Measurements from ENCODE around the gene ADGRB2.

ADGRB2 gene

DNA sequence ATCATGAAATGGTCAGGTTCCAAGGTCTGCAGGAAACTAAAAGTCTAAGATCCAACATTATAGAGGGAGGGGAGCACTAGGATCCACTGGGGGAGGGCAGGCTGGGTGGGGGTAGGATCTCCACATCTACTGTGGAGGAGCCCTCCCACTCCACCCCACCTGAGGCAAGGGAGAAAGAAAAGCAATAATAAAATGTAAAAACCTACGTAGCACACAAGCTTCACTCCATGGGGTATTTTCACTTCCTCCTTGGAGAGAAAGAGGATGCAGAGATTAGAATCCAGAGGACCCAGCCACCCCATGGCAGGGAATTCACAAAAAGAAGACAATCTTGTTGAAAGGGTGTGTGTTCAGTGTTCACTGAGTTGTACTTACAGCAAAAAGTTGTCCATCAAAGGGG, 37.3 kb upstream of the ADGRB2 start:
- H3K9me3 ChIP-seq (ENCODE audit: control insufficient read depth, low read depth, low read length), result no peaks in the 10 kb centered on the region
- no peak overlapping the region for H3K27ac ChIP-seq (ENCODE audit: low read length)
- H3K36me3 ChIP-seq (ENCODE audit: control insufficient read depth, low read depth, low read length), result no peaks in the 10 kb centered on the region
- H3K9ac ChIP-seq (ENCODE audit: low read length), result no peak overlapping the region
- no peaks in the 10 kb centered on the region for H3K4me1 ChIP-seq (ENCODE audit: control insufficient read depth, low read depth, low read length)
- H3K27me3 ChIP-seq (ENCODE audit: control insufficient read depth, insufficient read depth, low read length), result no peaks in the 10 kb centered on the region
- no peak overlapping the region for H3K4me3 ChIP-seq (ENCODE audit: low read length)

DNA sequence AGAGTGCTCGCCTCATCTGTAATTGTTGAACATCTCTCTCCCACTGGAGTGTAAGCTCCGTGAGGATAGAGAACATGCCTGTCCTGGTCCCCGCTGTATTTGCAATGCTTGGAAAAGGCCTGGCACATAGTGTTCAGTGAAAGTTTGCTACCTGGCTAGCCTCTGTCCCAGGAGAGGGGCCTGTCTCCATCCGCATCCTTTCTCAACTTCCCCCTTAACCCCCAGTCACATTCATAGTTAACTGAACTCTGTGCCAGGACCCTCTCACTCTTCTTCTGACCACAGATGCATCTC, 36.5 kb upstream of the ADGRB2 start:
- Histone ChIP-seq H3K4me1 (ENCODE audit: control insufficient read depth, low read depth, low read length) (no peaks in the 10 kb centered on the region), H3K9ac (ENCODE audit: low read length) (no peak overlapping the region), H3K36me3 (ENCODE audit: control insufficient read depth, low read depth, low read length) (no peaks in the 10 kb centered on the region), H3K9me3 (ENCODE audit: control insufficient read depth, low read depth, low read length) (no peaks in the 10 kb centered on the region), H3K27me3 (ENCODE audit: control insufficient read depth, insufficient read depth, low read length) (no peaks in the 10 kb centered on the region), H3K27ac (ENCODE audit: low read length) (no peak overlapping the region), H3K4me3 (ENCODE audit: low read length) (no peak overlapping the region)

DNA sequence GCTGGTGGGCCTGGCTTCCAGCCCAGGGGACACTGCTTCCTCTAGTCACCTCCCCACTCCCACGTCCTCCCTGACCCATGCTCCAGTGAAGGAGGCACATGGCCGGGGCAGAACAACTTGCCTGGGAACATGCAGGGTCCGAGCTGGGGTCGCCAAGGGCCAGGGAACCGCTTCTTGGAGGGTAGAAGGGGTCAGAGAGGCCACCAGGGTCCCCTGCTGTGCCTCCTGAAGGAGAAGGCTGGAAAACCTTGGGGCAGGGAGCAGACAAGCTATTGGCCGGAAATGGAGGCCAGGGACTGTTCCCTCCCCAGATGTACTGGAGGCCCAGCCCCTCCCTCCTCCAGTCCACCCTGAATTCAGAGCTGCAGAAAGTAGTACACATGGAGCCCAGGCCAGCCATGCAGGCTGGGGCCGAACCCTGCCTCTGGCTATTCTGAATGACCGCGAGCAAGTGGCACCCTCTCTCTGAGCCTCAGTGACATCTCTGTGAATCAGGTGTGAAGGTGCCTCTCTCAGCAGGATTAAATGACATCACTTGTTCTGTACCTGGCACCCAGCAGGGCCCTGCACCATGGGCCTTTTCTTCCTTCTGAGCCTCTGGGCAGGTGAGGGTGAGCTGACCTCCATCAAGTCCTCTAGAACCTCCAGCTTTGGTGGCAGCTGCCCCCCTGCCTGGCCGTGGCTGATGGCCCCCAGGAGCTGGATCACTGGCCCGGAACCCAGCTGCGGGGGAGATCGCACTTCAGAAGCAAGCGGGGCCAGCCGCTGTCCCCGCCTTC, 35.9 kb upstream of the ADGRB2 start:
- Histone ChIP-seq H3K27me3 (ENCODE audit: control insufficient read depth, insufficient read depth, low read length) (no peaks in the 10 kb centered on the region), H3K27ac (ENCODE audit: low read length) (no peak overlapping the region), H3K9ac (ENCODE audit: low read length) (no peak overlapping the region), H3K36me3 (ENCODE audit: control insufficient read depth, low read depth, low read length) (no peaks in the 10 kb centered on the region), H3K4me3 (ENCODE audit: low read length) (no peak overlapping the region), H3K4me1 (ENCODE audit: control insufficient read depth, low read depth, low read length) (no peaks in the 10 kb centered on the region), H3K9me3 (ENCODE audit: control insufficient read depth, low read depth, low read length) (no peaks in the 10 kb centered on the region)

DNA sequence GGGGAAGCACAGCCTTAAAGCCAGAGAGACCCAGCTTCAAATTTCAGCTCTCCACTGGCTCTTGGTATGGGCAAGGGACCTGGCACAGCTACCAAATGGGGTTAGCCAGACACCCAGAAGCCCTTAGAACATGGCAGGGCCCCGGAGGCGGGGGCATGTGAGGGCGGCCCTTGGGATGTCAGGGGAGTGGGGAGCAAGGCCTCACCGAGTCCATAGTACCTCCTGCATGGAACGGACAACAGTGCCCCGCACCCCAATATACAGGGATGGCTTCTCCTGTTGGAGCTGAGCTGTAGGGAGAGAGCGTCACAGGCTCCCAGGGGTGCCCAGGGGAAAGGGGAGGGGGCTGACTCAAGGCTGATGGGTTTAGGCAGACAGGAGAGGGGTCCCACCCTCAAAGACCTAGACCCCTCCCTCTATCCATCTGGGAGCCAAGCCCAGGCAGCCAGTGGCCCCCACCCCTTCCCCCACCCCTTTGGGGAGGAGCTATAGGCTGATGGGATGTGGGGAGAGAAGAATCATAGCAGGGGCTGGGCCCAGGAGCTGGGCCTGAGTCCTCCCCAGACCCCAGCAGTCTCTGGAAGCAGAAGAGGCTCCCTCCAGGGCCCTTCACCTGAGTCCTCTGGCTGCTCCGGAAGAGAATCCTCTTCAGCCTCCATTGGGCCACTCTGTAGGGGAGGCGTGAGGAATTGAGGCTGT, 35.2 kb upstream of the ADGRB2 start:
- no peaks in the 10 kb centered on the region for H3K27me3 ChIP-seq (ENCODE audit: control insufficient read depth, insufficient read depth, low read length)
- H3K9ac ChIP-seq (ENCODE audit: low read length), result no peak overlapping the region
- H3K27ac ChIP-seq (ENCODE audit: low read length), result no peak overlapping the region
- H3K4me3 ChIP-seq (ENCODE audit: low read length), result no peak overlapping the region
- H3K4me1 ChIP-seq (ENCODE audit: control insufficient read depth, low read depth, low read length), result no peaks in the 10 kb centered on the region
- no peaks in the 10 kb centered on the region for H3K9me3 ChIP-seq (ENCODE audit: control insufficient read depth, low read depth, low read length)
- H3K36me3 ChIP-seq (ENCODE audit: control insufficient read depth, low read depth, low read length), result no peaks in the 10 kb centered on the region

DNA sequence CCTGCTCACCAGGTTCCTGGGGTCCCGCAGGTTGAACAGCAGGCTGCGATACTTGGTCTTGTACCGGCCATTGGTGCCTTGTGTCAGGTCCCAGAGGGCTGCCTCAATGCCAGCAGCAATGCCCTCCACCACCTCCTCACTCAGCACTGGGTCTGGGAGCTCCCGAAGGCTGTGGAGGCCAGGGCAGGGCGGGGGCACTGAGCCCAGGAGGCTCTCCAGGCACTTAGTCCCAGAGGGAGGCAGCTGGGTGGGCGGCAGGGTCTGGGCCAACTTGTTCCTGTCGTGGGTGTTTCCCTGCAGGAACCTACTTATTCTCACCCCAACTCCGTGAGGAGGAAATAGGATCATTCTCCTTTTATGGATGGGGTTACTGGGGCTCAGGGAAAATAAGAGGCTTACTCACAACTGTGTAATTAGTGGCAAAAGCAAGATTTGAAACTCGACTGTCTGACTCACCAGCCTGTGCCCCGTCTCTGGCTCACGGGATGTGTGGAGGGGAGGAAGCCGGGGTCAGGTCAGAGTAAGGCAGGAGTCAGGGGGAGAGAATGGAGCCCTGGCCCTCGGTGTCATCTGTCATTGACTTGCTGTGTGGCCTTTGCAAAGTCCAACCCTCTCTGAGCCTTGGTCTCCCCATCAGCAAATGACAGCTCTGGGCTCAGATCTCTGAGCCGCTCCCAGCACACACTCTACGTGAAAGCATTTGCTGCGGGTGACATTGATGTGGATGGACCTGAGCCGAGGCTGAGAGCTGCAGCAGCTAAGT, 34.5 kb upstream of the ADGRB2 start:
- Histone ChIP-seq H3K4me3 (ENCODE audit: low read length) (no peak overlapping the region), H3K27ac (ENCODE audit: low read length) (no peak overlapping the region), H3K9ac (ENCODE audit: low read length) (no peak overlapping the region)

DNA sequence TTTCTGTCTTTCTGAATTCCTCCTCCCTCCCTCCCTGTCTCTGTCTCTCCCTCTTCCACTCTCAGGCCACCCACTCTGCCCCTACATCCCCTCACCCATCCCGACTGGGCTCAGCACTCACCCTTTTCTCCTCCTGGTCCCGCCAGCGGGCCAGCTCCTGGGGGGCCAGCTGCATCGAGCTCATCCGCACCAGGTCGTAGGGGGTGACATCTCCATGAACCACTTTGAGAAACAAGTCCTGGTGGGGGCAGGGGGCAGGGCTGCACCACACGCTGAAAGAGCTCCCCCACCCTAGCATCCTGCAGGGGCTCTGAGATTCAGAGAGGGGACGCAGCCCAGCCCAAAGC, 33.9 kb upstream of the ADGRB2 start:
- Histone ChIP-seq H3K27me3 (ENCODE audit: control insufficient read depth, insufficient read depth, low read length) (no peaks in the 10 kb centered on the region), H3K27ac (ENCODE audit: low read length) (no peak overlapping the region), H3K9ac (ENCODE audit: low read length) (no peak overlapping the region), H3K4me1 (ENCODE audit: control insufficient read depth, low read depth, low read length) (no peaks in the 10 kb centered on the region), H3K36me3 (ENCODE audit: control insufficient read depth, low read depth, low read length) (no peaks in the 10 kb centered on the region), H3K4me3 (ENCODE audit: low read length) (no peak overlapping the region), H3K9me3 (ENCODE audit: control insufficient read depth, low read depth, low read length) (no peaks in the 10 kb centered on the region)

More for the DNA sequence above, 34.5 kb upstream of the ADGRB2 start:
- no peaks in the 10 kb centered on the region for H3K9me3 ChIP-seq (ENCODE audit: control insufficient read depth, low read depth, low read length)
- no peaks in the 10 kb centered on the region for H3K4me1 ChIP-seq (ENCODE audit: control insufficient read depth, low read depth, low read length)
- H3K36me3 ChIP-seq (ENCODE audit: control insufficient read depth, low read depth, low read length), result no peaks in the 10 kb centered on the region
- no peaks in the 10 kb centered on the region for H3K27me3 ChIP-seq (ENCODE audit: control insufficient read depth, insufficient read depth, low read length)

DNA sequence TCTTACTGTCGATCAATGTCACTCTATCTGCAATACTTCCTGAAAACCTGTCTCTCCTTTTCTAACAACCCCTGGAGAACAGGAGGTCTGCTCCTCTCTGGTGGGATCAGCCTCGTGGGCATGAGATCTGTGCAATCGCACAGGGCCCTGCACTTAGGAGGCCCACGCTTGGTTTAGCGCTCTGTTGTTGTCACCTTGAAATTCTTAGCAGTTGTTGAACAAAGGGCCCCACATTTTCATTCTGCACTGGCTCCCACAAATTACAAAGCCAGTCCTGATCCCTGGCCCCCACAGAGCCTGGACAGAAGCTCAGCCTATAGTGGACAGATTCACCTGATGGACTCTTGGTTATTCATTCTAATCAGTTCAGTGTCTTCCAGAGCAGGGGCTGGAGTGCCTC, 33.1 kb upstream of the ADGRB2 start:
- H3K9ac ChIP-seq (ENCODE audit: low read length), result no peak overlapping the region

DNA sequence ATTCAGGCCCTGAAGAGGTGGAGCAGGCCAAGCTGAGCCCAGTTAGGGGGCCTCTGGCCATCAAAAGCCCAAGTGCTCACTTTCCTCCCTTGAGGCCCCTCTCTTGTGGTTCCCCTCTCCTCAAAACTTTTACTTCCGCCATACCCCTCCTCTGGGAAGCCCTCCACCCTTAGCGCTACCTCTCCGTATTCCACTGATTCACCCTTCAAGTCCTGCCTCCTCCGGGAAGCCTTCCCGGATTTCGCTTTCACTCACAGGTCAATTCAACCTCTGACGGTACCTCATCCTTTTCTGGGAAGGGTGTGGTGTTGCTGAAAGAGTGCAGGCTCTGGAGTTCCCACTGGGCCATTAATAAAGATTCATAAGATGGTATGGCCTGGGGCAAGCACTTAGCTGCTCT, 32.6 kb upstream of the ADGRB2 start:
- no peak overlapping the region for H3K9ac ChIP-seq (ENCODE audit: low read length)
- H3K27me3 ChIP-seq (ENCODE audit: control insufficient read depth, insufficient read depth, low read length), result no peaks in the 10 kb centered on the region
- no peaks in the 10 kb centered on the region for H3K36me3 ChIP-seq (ENCODE audit: control insufficient read depth, low read depth, low read length)
- no peaks in the 10 kb centered on the region for H3K9me3 ChIP-seq (ENCODE audit: control insufficient read depth, low read depth, low read length)
- no peaks in the 10 kb centered on the region for H3K4me1 ChIP-seq (ENCODE audit: control insufficient read depth, low read depth, low read length)
- H3K27ac ChIP-seq (ENCODE audit: low read length), result no peak overlapping the region
- H3K4me3 ChIP-seq (ENCODE audit: low read length), result no peak overlapping the region

More for the DNA sequence above, 33.1 kb upstream of the ADGRB2 start:
- Histone ChIP-seq H3K9me3 (ENCODE audit: control insufficient read depth, low read depth, low read length) (no peaks in the 10 kb centered on the region), H3K27ac (ENCODE audit: low read length) (no peak overlapping the region), H3K27me3 (ENCODE audit: control insufficient read depth, insufficient read depth, low read length) (no peaks in the 10 kb centered on the region), H3K36me3 (ENCODE audit: control insufficient read depth, low read depth, low read length) (no peaks in the 10 kb centered on the region), H3K4me3 (ENCODE audit: low read length) (no peak overlapping the region), H3K4me1 (ENCODE audit: control insufficient read depth, low read depth, low read length) (no peaks in the 10 kb centered on the region)

DNA sequence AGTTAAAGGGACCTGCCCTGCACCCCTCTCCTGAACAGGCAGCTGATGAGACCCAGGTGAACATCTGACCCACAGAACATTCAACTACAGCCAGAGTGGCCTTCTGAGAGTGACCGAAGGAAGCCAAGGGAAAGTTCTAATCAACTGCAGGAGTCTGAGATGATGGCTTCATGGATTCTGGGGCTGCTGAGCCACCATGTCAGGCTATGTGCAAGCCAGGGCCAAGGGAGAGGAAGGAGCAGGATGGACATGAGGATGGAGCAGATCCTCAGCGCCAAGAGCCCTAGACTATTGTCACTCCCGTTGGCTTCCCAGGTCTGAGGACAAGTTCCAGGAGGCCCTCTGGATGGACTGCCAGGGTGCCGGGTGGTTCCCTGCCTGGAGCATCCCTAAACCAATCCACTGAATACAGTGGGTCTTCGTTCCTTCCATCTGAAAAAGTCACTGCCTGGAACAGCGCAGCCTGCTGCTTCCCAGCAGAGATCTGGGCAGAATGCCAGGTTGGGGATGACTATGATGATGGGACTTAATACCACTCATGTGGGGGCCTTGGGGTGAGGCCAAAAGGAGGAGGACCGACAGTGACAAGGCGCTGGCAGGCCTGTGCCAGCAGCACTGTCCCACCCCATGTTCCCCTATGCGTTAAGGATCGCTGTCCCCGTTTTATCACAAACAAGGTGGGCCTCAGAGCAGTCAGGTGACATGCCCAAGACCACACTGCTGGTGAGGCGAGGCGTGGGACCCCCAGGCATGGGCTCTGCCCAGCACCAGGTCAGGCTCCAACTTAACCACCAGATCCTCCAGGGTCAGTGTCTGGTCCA, 31.9 kb upstream of the ADGRB2 start:
- Histone ChIP-seq H3K27ac (ENCODE audit: low read length) (no peak overlapping the region), H3K36me3 (ENCODE audit: control insufficient read depth, low read depth, low read length) (no peaks in the 10 kb centered on the region), H3K9ac (ENCODE audit: low read length) (no peak overlapping the region), H3K4me3 (ENCODE audit: low read length) (no peak overlapping the region), H3K4me1 (ENCODE audit: control insufficient read depth, low read depth, low read length) (no peaks in the 10 kb centered on the region), H3K9me3 (ENCODE audit: control insufficient read depth, low read depth, low read length) (no peaks in the 10 kb centered on the region), H3K27me3 (ENCODE audit: control insufficient read depth, insufficient read depth, low read length) (no peaks in the 10 kb centered on the region)

DNA sequence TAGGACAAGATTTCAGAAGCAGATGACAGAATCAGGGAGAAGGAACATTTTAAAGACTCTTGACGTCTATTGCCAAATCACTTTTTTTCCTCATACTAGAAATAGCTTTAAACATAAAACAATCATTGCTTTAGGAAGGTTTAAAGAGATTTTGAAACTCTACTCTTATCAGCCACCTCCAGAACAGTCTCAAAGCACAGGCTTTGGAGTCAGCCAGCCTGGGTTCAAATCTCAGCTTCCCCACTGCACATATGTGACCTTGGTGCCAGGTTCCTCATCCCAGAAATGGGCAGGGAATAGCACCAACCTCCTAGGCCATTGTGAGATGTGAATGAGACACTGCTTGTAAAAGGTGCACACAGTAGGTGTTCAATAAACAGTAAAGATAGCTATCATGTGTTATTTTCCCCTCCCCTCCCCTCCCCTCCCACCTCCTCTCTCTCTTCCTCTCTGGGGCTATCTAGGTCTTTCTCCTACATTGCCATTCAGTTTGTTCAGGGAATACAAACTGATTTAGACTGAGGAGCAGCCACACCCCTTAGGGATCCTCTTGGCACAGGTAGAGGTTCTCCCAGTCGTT, 31.0 kb upstream of the ADGRB2 start:
- Histone ChIP-seq H3K27me3 (ENCODE audit: control insufficient read depth, insufficient read depth, low read length) (no peaks in the 10 kb centered on the region), H3K36me3 (ENCODE audit: control insufficient read depth, low read depth, low read length) (no peaks in the 10 kb centered on the region), H3K9me3 (ENCODE audit: control insufficient read depth, low read depth, low read length) (no peaks in the 10 kb centered on the region), H3K4me1 (ENCODE audit: control insufficient read depth, low read depth, low read length) (no peaks in the 10 kb centered on the region), H3K4me3 (ENCODE audit: low read length) (no peak overlapping the region), H3K9ac (ENCODE audit: low read length) (no peak overlapping the region), H3K27ac (ENCODE audit: low read length) (no peak overlapping the region)
